ENCODE measurements around the gene ARID3C. TPM values are rescaled to one million over a fixed set of nuclear protein-coding genes. Genes with fewer than 3 reads are reported as not detected.

The ARID3C gene
- total and polyA plus RNA-seq, 2 donors (not counting 3 experiments of a cell fraction or from before 2014, with no cell fraction given), result not detected

DNA sequence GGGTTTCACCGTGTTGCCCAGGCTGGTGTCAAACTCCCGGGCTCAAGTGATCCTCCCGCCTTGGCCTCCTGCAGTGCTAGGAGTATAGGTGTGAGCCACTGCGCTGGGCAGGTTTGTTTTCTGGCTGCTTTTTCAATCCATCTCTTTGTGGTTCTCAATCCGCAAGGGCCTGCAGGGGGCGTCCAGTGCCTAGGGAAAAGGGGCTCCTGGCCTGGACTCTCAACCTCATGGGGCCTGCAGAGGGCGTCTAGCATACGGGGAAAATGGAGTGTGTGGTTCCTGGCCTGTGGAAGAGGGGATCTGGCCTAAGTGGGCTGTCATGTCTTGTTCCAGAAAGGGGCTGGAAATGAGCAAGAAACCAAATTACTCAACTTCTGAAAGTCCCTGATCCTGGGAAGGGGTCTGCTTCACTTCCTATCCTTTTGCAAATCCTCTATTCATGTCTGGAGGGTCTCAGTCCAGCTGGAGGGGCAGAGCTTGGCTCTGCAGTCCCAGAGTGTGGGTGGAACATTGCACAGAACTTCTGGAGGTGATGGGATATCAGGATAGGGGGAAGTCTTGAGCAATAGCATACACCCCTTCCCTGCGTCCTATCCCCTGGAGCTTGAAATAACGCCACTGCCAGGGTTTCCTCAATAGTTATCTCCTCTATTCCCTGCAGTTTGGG, 46.3 kb upstream of the ARID3C start:
- no TSS peak for BruUV-seq (replicated peaks)
- H3K79me2 ChIP-seq (ENCODE audit: control insufficient read depth, insufficient read depth, low read length), result no peaks in the 10 kb centered on the region
- DNase-seq (ENCODE audit: low read depth, low spot score) (peak; percentile 72), FAIRE-seq (peak; percentile 88)
- no peaks in the 10 kb centered on the region for H3K4me1 ChIP-seq (ENCODE audit: control insufficient read depth, extremely low read depth, insufficient read depth, low read length)
- H3K9me1 ChIP-seq (replicated peaks; ENCODE audit: control insufficient read depth, extremely low read depth, insufficient read depth, low read length), result no peaks in the 10 kb centered on the region
- no peak overlapping the region for H3K4me3 ChIP-seq (replicated peaks in 1 of 3; ENCODE audit: insufficient read depth in 1 of 3, low read depth in 1 of 3, low read length in 3 of 3)
- intact Hi-C loops (cut with micrococcal nuclease), result loop anchor here (1.0 to 10.0 kb wide), 3 partner anchors 10 to 310 kb away; partner anchors contain the start of gene DNAJB5
- H4K20me1 ChIP-seq (replicated peaks; ENCODE audit: control insufficient read depth, extremely low read depth, insufficient read depth, low read length), result no peaks in the 10 kb centered on the region
- TF ChIP-seq MYC (IDR thresholded peaks at IDR 0.05; ENCODE audit: low read depth, low read length), result no peak
- TF ChIP-seq, protein P1, sequence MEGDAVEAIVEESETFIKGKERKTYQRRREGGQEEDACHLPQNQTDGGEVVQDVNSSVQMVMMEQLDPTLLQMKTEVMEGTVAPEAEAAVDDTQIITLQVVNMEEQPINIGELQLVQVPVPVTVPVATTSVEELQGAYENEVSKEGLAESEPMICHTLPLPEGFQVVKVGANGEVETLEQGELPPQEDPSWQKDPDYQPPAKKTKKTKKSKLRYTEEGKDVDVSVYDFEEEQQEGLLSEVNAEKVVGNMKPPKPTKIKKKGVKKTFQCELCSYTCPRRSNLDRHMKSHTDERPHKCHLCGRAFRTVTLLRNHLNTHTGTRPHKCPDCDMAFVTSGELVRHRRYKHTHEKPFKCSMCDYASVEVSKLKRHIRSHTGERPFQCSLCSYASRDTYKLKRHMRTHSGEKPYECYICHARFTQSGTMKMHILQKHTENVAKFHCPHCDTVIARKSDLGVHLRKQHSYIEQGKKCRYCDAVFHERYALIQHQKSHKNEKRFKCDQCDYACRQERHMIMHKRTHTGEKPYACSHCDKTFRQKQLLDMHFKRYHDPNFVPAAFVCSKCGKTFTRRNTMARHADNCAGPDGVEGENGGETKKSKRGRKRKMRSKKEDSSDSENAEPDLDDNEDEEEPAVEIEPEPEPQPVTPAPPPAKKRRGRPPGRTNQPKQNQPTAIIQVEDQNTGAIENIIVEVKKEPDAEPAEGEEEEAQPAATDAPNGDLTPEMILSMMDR (IDR thresholded peaks at IDR 0.05; ENCODE audit: extremely low read depth in 1 of 2, insufficient read depth in 1 of 2, low read depth in 1 of 2, low read length in 2 of 2), result peak; percentile 86 to 94
- no peak overlapping the region for H3K27ac ChIP-seq (ENCODE audit: insufficient read depth, low read depth, low read length)
- POLR2A ChIA-PET, result no interaction called here
- dilution Hi-C loops (cut with MboI; ENCODE audit: extremely low pct_ligation_motif_present, low sequenced_read_pairs), result no loop called here
- H3K9me3 ChIP-seq (replicated peaks; ENCODE audit: control insufficient read depth, insufficient read depth, low read length), result no peaks in the 10 kb centered on the region
- H3K36me3 ChIP-seq (ENCODE audit: control insufficient read depth in 2 of 2, extremely low read depth in 1 of 2, insufficient read depth in 2 of 2, low read length in 2 of 2), result no peaks in the 10 kb centered on the region
- H3K9ac ChIP-seq (replicated peaks; ENCODE audit: extremely low read depth, insufficient read depth, low read length), result no peak overlapping the region
- H3K27me3 ChIP-seq (ENCODE audit: control insufficient read depth in 2 of 2, insufficient read depth in 2 of 2, low read length in 2 of 2), result no peaks in the 10 kb centered on the region
- no peak overlapping the region for H3K4me2 ChIP-seq (ENCODE audit: insufficient read depth, low read length)
- H2AFZ ChIP-seq (ENCODE audit: low read depth, low read length), result no peak overlapping the region
- CTCF ChIA-PET, result interaction anchor here (1.1 to 6.2 kb wide), 7 partner anchors 10 to 310 kb away, joined by 3 to 92 read pairs (median 4); no protein-coding TSS in a partner anchor

DNA sequence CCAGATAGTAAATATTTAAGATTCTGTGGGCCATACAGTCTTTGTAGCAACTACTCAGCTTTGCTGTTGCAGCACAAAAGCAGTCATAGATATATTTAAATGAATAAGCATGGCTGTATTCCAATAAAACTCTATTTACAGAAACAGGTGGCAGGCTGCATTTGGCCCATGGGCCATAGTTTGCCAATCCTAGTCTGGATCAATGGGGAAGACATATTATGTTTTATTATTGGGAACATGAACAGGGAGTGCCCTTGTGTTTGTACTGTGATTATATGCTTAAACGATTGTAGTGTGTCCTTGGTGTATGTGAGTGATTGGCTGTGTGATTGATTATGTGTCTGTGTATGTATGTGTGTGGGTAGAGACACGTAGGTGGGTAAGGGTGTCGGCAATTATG, 45.6 kb upstream of the ARID3C start:
- no peaks in the 10 kb centered on the region for H3K9me1 ChIP-seq (replicated peaks; ENCODE audit: control insufficient read depth, extremely low read depth, insufficient read depth, low read length)
- no peak for FAIRE-seq
- POLR2A ChIA-PET, result no interaction called here

More for the DNA sequence above, 45.6 kb upstream of the ARID3C start:
- TF ChIP-seq JUN (IDR thresholded peaks at IDR 0.05; ENCODE audit: borderline replicate concordance, insufficient read depth, insufficient read length, low read depth), result no peak
- TF ChIP-seq MAX (IDR thresholded peaks at IDR 0.05; ENCODE audit: insufficient read depth, insufficient read length), result no peak
- TF ChIP-seq, protein P1 (IDR thresholded peaks at IDR 0.05; ENCODE audit: extremely low read depth in 1 of 2, insufficient read depth in 1 of 2, low read depth in 1 of 2, low read length in 2 of 2), result no peak
- no peak for TF ChIP-seq POLR2AphosphoS5 (IDR thresholded peaks at IDR 0.05; ENCODE audit: insufficient read depth, low read depth, low read length)
- TF ChIP-seq GATA2 (IDR thresholded peaks at IDR 0.05; ENCODE audit: insufficient read depth, insufficient read length, low read depth, low read length), result no peak
- no peak for TF ChIP-seq EZH2 (IDR thresholded peaks at IDR 0.05; ENCODE audit: borderline replicate concordance, low read depth, low read length, severe bottlenecking)
- TF ChIP-seq POLR2A (IDR thresholded peaks at IDR 0.05; ENCODE audit: low read depth, low read length), result no peak
- no peak for TF ChIP-seq FOS (IDR thresholded peaks at IDR 0.05; ENCODE audit: borderline replicate concordance, insufficient read depth, low read length)
- TF ChIP-seq MYC (IDR thresholded peaks at IDR 0.05; ENCODE audit: low read depth, low read length), result no peak
- intact Hi-C loops (cut with micrococcal nuclease), result loop anchor here (10.0 kb wide), 1 partner anchor 310 kb away; the partner anchor contains the start of gene DNAJB5
- no peak for DNase-seq (ENCODE audit: low read depth, low spot score)
- Histone ChIP-seq H3K4me2 (ENCODE audit: insufficient read depth, low read length) (no peak overlapping the region), H3K4me3 (replicated peaks in 1 of 3; ENCODE audit: insufficient read depth in 1 of 3, low read depth in 1 of 3, low read length in 3 of 3) (no peak overlapping the region), H3K9me3 (replicated peaks; ENCODE audit: control insufficient read depth, insufficient read depth, low read length) (no peaks in the 10 kb centered on the region), H3K27me3 (ENCODE audit: control insufficient read depth in 2 of 2, insufficient read depth in 2 of 2, low read length in 2 of 2) (no peaks in the 10 kb centered on the region), H3K79me2 (ENCODE audit: control insufficient read depth, insufficient read depth, low read length) (no peaks in the 10 kb centered on the region), H2AFZ (ENCODE audit: low read depth, low read length) (no peak overlapping the region), H3K27ac (ENCODE audit: insufficient read depth, low read depth, low read length) (no peak overlapping the region), H3K36me3 (ENCODE audit: control insufficient read depth in 2 of 2, extremely low read depth in 1 of 2, insufficient read depth in 2 of 2, low read length in 2 of 2) (no peaks in the 10 kb centered on the region), H3K4me1 (ENCODE audit: control insufficient read depth, extremely low read depth, insufficient read depth, low read length) (no peaks in the 10 kb centered on the region), H4K20me1 (replicated peaks; ENCODE audit: control insufficient read depth, extremely low read depth, insufficient read depth, low read length) (no peaks in the 10 kb centered on the region), H3K9ac (replicated peaks; ENCODE audit: extremely low read depth, insufficient read depth, low read length) (no peak overlapping the region)
- CTCF ChIA-PET, result interaction anchor here (1.2 to 6.2 kb wide), 5 partner anchors 25 to 194 kb away, joined by 4 to 92 read pairs (median 4); no protein-coding TSS in a partner anchor
- BruUV-seq (replicated peaks), result no TSS peak
- dilution Hi-C loops (cut with MboI; ENCODE audit: extremely low pct_ligation_motif_present, low sequenced_read_pairs), result no loop called here

Data from endothelial cell of umbilical vein (primary cell).